Limb (tissue), 2 donors: Measurements from ENCODE around the gene SELENOF.
"Not testable (repeated sequence)": the region's sequence is repeated elsewhere in the genome, so short reads cannot be mapped to it uniquely, and the experiment has no call there.

Experiments
- DNase-seq, 2 donors: peaks; one replicate each; pipeline ENCODE4 v3.0.0-alpha.2; 2016; ENCODE audit errors: extremely low spot score in 2 of 2

Gene SELENOF

DNA sequence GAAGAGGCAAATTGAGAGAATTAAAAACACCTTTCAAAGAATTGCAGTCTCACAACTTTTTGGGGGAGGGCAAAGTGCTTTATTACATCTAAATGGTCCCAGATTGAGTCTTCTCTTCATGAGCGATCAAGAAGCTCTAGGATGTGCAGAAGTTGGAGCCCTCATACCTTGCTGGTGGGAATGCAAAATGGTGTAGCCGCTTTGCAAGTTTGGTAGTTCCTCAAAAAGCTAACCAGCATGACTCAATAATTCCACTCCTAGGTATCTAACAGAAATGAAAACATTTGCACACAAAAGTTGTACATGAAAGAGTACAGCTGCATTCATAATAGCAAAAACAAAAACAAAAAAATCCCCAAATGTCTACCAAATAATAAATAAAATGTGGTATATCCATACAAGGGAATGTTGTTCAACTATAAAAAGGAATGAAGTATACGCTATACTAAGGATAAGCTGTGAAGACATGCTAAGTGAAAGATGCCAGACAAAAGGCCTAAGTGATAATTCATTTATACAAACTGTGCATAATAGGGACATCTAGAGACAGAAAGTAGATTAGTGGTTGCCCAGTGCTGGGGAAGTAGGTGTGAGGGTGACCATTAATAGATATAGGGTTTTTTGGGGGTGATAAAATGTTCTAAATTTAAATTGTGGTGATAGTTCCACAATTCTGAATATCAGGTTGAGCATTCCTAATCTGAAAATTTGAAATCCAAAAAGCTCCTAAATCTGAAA lies 55.2 kb downstream of the SELENOF start:
- no peak for DNase-seq

DNA sequence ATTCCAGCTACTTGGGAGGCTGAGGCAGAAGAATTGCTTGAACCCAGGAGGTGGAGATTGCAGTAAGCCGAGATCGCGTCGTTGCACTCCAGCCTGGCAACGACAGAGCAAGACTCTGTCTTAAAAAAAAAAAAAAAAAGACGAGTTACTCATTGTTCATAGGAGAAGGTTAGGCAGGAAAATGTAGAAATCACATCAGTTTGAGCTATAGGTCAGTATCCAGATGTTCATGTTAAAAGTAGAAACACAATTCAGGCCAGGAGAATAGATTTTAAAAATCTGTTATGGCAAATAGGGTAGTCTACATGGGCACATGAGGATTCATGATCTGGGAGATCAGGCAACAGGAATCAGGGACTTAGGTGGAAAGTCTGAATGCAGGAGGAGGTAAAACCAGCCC lies 57.7 kb downstream of the SELENOF start:
- DNase-seq, result no peak

DNA sequence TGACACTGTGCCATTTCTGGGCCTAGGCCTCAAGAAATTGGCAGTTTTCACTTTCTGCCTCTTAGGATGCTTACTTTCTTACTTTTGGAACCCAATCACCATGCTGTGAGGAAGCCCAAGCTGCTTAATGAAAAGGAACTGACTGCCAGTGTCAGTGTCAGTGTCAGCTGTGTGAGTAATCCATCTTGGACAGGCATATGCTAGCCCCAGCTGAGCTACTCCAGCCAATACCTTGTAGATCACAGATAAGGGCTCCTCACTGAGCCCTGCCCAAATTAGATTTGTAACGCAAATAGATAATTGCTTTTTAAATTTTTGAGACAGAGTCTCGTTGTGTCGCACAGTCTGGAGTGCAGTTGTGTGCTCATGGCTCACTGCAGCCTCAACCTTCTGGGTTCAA lies 59.6 kb downstream of the SELENOF start:
- DNase-seq, result no peak

GRCh38 chr1:86852782-86853408 lies 61.0 kb downstream of the SELENOF start:
- no peak for DNase-seq

- DNase-seq, result no peak
Measured at GRCh38 chr1:86852289-86852688, 61.6 kb downstream of the SELENOF start.

DNA sequence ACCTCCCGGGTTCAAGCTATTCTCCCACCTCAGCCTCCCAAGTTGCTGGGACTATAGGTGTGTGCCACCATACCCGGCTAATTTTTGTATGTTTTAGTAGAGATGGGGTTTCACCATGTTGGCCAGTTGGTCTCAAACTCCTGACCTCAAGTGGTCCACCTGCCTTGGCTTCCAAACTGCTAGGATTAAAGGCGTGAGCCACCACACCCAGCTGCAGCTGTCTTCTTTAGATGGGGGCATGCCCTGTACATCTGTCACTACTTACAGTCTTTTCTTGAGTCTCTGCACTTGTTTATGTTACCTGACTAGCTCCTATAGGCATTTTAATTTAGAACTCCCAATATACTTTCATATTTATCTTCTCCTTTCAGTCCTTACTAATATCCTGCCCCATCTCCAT lies 64.2 kb downstream of the SELENOF start:
- DNase-seq, result no peak

- DNase-seq, result no peak
Measured at GRCh38 chr1:86848654-86849053, 65.3 kb downstream of the SELENOF start.

DNA sequence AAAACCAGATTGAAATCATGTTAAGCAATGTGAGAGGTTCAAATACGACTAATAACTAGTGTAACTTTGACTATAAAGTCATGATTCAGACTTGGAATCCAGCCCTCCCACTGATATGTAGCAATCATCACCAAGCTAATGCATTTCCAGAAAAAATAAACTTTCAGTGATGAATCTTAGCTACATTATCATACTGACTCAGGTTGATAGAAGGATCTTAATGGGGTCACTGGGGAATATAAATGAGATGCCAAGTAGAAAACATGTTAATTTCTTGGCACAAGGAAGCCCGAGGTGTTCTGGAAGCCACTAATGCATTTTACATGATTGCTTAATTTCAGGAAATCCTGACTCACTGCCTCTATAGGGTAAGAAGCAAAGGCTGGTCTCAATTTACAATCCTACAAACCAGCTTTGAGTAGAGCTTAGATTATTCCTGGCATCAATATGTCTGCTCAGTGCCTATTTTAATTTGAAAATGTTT lies 67.7 kb downstream of the SELENOF start:
- DNase-seq, result no peak

GRCh38 chr1:86845514-86845913 lies 68.4 kb downstream of the SELENOF start:
- DNase-seq, result no peak

GRCh38 chr1:86841116-86841515 lies 72.8 kb downstream of the SELENOF start:
- no peak for DNase-seq

GRCh38 chr1:86833461-86834215 lies 80.3 kb downstream of the SELENOF start:
- DNase-seq, result peak; percentile 58 to 78

DNA sequence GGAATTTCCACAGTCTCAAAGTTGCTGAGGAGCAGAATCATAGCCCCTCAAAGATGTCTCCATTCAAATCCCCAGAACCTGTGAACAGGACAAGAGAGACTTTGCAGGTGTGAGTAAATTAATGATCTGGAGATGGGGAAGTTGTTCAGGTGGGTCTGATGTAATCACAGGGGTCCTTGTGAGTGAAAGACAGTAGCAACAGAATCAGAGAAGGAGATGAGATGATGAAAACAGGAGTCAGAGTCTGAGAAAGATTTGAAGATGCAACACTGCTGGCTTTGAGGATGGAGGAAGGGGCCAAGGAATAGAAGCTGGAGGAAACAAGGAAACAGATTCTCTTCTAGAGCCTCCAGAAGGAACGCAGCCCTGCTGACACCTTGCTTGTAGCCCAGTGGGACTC lies 81.5 kb downstream of the SELENOF start:
- DNase-seq, result no peak

- no peak for DNase-seq
Measured at GRCh38 chr1:86829321-86829720, 84.6 kb downstream of the SELENOF start.

DNA sequence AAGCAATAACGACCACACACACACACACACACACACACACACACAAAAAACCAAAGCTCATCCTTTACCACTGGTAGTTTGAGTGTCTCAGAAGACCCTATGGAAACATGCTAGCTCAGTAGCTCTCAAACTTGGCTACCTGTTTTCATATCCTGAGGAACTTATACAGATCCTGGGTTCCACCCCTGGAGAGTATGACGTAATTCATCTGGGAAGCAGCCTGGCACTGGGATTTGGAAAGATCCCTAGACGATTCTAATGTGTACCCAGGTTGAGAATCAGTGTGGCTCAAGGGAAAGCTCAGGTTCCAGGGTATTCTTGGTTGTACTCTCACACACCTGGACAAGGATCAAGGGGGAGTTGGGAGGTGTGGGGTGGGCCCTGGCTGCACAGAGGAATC lies 85.9 kb downstream of the SELENOF start:
- DNase-seq, result no peak

DNA sequence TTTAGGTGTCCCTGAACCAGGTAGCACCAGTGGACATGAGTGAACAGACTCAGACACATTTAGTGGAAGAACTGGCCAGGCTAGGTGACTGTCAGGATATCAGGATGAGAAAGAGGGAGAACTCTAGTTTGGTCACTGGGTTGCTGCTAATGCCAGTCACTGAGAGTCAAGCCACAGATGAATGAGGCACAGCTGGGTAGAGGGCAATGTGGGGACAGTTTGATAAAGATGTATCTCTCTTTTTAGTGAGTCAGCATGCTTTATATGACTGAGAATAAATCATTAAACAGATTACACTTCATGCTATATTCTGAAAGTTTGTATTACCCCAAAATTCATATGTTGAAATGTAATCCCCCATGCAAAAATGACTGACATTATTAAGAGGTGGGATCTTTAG lies 87.1 kb downstream of the SELENOF start:
- no peak for DNase-seq

DNA sequence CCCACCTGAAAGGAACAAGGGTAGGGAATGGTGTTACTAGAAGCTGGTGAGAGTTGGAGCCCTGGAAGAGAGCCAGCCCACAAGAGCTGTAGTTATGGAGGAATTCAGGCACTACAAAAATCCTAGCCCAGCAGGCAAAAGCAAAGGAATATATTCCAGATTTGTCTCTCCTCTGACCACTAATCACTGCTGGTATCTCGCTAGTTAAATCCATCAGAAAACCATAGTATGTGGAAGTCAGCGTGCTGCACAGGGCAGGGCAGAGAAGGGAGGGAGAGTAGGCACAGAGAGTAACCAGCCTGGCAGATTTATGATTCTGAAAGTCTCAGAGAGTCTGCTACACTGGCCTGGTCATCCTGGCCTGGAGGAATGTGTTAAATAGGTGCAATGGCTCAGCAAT lies 88.6 kb downstream of the SELENOF start:
- peak in 1 of 2 donors; percentile 27 for DNase-seq

GRCh38 chr1:86823821-86824500 lies 90.0 kb downstream of the SELENOF start:
- DNase-seq, result no peak

GRCh38 chr1:86823386-86823785 lies 90.5 kb downstream of the SELENOF start:
- DNase-seq, result no peak

DNA sequence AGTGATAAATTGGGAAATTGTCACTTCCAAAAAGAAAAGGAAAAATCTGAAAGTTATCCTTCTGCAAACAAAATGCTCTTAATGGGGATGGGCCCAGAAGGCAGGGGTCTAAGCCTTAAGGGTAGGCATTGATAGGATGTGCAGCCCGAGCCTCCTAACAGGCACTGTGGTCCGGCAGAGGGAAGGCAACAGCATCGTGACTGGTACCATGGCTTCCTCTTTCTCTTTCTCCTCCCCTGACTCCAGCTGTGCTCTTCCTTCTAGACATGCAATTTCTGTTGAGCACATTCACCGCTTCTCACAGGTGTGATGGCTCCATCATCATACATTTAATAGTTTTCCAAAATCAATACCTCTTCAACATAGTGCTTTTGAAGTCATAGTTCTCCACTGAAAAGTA lies 91.5 kb downstream of the SELENOF start:
- no peak for DNase-seq

- no peak for DNase-seq
Measured at GRCh38 chr1:86821956-86822355, 92.0 kb downstream of the SELENOF start.

- not testable (repeated sequence) for DNase-seq
Measured at GRCh38 chr1:86819970-86820369, 94.0 kb downstream of the SELENOF start.
